GM20000 (cell line): ENCODE results near the gene GJB5.
A peak's percentile ranks its signal among the peaks of the same experiment; 100 is the strongest.
"Not testable (repeated sequence)": the region's sequence is repeated elsewhere in the genome, so short reads cannot be mapped to it uniquely, and the experiment has no call there.

Experiments
- DNase-seq: peaks from one replicate; pipeline ENCODE4 v3.0.0; 2012; ENCODE audit warnings: low spot score
- CTCF ChIP-seq: IDR thresholded peaks from 2 replicates; pipeline ENCODE4 v1.5.1; 2012; ENCODE audit warnings: mild to moderate bottlenecking, control low read depth; ENCODE audit errors: extremely low read depth, missing control alignments

Gene GJB5

GRCh38 chr1:34736692-34737091 is 18.2 kb upstream of the GJB5 start:
- DNase-seq: no peak
- no peak for TF ChIP-seq CTCF

- not testable (repeated sequence) for DNase-seq
These were observed 17.6 kb upstream of the GJB5 start for GRCh38 chr1:34737236-34737635.

GRCh38 chr1:34739613-34740012 is 15.2 kb upstream of the GJB5 start:
- no peak for DNase-seq
- no peak for TF ChIP-seq CTCF

GRCh38 chr1:34740161-34740868 is 14.5 kb upstream of the GJB5 start:
- no peak for DNase-seq

GRCh38 chr1:34742667-34743270 is 12.1 kb upstream of the GJB5 start:
- peak; percentile 95 for TF ChIP-seq CTCF

More at GRCh38 chr1:34740161-34740868, 14.5 kb upstream of the GJB5 start:
- no peak for TF ChIP-seq CTCF

GRCh38 chr1:34743775-34744174 is 11.1 kb upstream of the GJB5 start:
- DNase-seq: no peak
- TF ChIP-seq CTCF: no peak

More at GRCh38 chr1:34742667-34743270, 12.1 kb upstream of the GJB5 start:
- DNase-seq: peak; percentile 86

GRCh38 chr1:34744851-34745250 is 10.0 kb upstream of the GJB5 start:
- DNase-seq: no peak
- no peak for TF ChIP-seq CTCF

GRCh38 chr1:34745666-34746065 is 9.2 kb upstream of the GJB5 start:
- DNase-seq: no peak
- no peak for TF ChIP-seq CTCF
